DMS114 treated with DMSO at 0.1 percent for 48 hours (cell line): Measurements from ENCODE around the gene PRKCQ.

Experiments
- DNase-seq: peaks from one replicate; lab custom pipeline; 2025; ENCODE audit not compliant: unreplicated experiment; lab: John Stamatoyannopoulos, UW

Gene PRKCQ

GRCh38 chr10:6528198-6528950 lies 51.7 kb downstream of the PRKCQ start:
- no peak for DNase-seq

- no peak for DNase-seq
Measured at GRCh38 chr10:6525599-6526165, 54.4 kb downstream of the PRKCQ start.

GRCh38 chr10:6522230-6522629 lies 57.8 kb downstream of the PRKCQ start:
- DNase-seq: no peak

GRCh38 chr10:6520138-6520537 lies 59.9 kb downstream of the PRKCQ start:
- DNase-seq: no peak

GRCh38 chr10:6518791-6519429 lies 61.2 kb downstream of the PRKCQ start:
- no peak for DNase-seq

- DNase-seq: no peak
Measured at GRCh38 chr10:6516929-6517284, 63.2 kb downstream of the PRKCQ start.

GRCh38 chr10:6516281-6516928 lies 63.7 kb downstream of the PRKCQ start:
- DNase-seq: no peak

- no peak for DNase-seq
Measured at GRCh38 chr10:6514844-6515780, 65.0 kb downstream of the PRKCQ start.

GRCh38 chr10:6514180-6514579 lies 65.9 kb downstream of the PRKCQ start:
- no peak for DNase-seq

- DNase-seq: no peak
Measured at GRCh38 chr10:6513476-6513875, 66.6 kb downstream of the PRKCQ start.

- no peak for DNase-seq
Measured at GRCh38 chr10:6512182-6512581, 67.9 kb downstream of the PRKCQ start.

- DNase-seq: no peak
Measured at GRCh38 chr10:6511347-6511746, 68.7 kb downstream of the PRKCQ start.

- no peak for DNase-seq
Measured at GRCh38 chr10:6507311-6507710, 72.8 kb downstream of the PRKCQ start.

GRCh38 chr10:6505300-6505699 lies 74.8 kb downstream of the PRKCQ start:
- DNase-seq: no peak

- DNase-seq: no peak
Measured at GRCh38 chr10:6504296-6504695, 75.8 kb downstream of the PRKCQ start.

- no peak for DNase-seq
Measured at GRCh38 chr10:6503171-6503570, 76.9 kb downstream of the PRKCQ start.

GRCh38 chr10:6501931-6502330 lies 78.1 kb downstream of the PRKCQ start:
- no peak for DNase-seq

GRCh38 chr10:6499974-6500373 lies 80.1 kb downstream of the PRKCQ start:
- no peak for DNase-seq

- no peak for DNase-seq
Measured at GRCh38 chr10:6498771-6499170, 81.3 kb downstream of the PRKCQ start.

- DNase-seq: no peak
Measured at GRCh38 chr10:6497620-6498019, 82.5 kb downstream of the PRKCQ start.
